LNCAP (cell line): ENCODE measurements around the gene INPP5D.

ENCODE experiments used
- TF ChIP-seq, protein P1 (sequence below): fragments of 450-650 bp; IDR thresholded peaks from 2 replicates; pipeline ENCODE4 v1.5.1; 2017; ENCODE audit warnings: mild to moderate bottlenecking

INPP5D gene

GRCh38 chr2:233060980-233061590, 943 bp downstream of the INPP5D start:
- TF ChIP-seq, protein P1, sequence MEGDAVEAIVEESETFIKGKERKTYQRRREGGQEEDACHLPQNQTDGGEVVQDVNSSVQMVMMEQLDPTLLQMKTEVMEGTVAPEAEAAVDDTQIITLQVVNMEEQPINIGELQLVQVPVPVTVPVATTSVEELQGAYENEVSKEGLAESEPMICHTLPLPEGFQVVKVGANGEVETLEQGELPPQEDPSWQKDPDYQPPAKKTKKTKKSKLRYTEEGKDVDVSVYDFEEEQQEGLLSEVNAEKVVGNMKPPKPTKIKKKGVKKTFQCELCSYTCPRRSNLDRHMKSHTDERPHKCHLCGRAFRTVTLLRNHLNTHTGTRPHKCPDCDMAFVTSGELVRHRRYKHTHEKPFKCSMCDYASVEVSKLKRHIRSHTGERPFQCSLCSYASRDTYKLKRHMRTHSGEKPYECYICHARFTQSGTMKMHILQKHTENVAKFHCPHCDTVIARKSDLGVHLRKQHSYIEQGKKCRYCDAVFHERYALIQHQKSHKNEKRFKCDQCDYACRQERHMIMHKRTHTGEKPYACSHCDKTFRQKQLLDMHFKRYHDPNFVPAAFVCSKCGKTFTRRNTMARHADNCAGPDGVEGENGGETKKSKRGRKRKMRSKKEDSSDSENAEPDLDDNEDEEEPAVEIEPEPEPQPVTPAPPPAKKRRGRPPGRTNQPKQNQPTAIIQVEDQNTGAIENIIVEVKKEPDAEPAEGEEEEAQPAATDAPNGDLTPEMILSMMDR = no peak

GRCh38 chr2:233061591-233062450, 1.7 kb downstream of the INPP5D start:
- TF ChIP-seq, protein P1 = no peak

DNA sequence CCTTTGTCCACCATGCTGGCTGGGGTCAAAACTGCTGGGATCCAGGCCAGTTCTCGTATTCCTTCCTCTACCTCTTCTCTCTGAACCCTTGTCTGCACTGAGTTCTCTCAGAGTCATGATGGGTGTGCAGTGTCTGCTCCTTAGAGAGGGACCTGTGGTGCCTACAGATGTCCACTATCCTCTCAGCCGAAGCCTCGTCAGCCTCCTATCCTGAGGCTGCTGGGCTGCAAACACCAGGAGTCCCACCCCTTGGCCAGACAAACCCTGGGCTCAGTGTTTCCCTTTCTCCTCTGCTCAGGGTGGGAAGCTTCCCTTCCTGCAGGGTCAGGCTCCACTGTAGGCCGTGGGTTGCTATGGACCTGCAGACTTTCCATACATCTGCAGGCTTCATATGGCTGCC, 2.3 kb downstream of the INPP5D start:
- TF ChIP-seq, protein P1 = no peak

DNA sequence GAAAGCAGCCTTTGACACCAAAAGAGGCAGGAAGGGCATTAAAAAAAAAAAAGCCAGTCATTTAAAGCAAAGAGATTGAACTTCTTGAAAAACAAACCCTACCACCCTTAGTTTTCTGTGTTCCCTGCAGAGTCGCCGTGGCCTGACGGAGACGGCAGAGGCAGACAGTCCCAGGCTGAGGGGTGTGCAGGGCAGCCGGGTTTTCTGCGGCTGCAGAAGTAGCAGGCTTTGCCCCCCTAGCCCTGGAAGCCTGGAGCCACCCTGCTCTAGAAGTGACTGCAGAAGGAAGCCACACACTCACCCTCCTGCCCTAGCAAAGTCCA, 2.8 kb downstream of the INPP5D start:
- TF ChIP-seq, protein P1 = no peak

DNA sequence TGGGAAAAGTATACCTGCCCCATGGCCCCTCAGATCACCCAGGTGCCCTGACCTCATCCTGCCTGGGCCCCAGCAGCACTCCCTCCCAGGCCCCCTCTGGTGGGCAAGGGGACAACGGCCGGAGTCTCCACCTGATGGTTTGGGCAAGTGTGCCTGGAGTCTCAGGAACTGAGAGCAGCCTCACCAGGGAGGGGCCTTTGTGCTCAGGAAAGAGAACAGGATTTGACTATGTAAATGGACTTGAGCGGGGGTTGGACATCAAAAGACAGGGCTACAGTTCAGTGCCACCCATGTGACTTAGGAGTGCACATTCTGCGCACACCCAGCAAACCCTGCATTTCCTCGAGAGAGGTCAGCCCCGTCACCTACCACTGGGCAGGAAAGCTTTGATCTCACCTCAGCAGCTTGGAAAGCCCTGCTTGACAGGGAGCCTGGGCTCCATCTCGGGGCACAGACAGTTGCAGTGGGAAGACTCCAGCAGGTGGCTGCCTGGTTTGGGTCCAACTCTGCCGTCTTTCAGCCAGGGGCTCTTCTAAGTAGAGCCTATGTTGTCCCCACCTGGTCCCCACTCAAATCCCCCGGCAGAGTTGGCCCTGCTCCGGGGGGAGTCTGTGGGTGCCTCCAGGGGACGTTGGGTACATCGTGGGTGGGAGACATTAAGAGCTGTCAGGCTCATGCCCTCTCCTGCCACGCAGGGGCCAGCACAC, 3.3 kb downstream of the INPP5D start:
- TF ChIP-seq, protein P1 = no peak

GRCh38 chr2:233063976-233064411, 3.9 kb downstream of the INPP5D start:
- TF ChIP-seq, protein P1 = no peak

DNA sequence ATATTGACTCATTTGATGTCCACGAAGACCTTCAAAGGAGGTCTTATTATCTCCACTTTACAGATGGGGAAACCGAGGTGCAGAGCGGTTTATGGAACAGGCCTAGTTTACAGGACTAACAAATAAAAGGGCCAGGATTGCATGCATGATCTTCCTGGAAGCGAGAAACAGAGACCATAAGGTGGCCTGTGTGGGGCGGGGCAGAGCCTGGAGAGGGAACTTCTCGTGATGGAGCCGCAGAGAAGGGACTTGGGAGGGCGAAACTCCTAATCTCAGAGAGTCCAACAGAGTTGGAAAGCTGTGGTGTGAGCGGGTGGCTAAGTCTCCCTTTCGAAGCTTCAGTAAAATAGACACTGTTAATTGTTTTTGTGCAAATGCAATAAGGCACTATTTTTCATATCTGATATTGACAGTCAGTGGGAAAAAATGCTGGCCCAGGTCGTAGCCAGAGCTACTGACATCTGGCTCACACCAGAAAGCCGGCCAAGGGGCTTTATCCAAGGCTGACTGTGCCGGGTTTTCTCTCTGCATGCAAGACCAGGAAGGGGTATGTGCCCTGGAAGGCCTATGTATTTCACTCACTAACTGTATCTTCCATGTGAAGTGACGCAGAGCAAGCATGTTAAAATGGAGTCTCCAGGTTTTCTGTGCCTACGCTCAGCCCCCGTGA, 4.5 kb downstream of the INPP5D start:
- TF ChIP-seq, protein P1 = no peak
